Measurements from ENCODE around the gene EPHB3. TPM values are rescaled to one million over a fixed set of nuclear protein-coding genes. Genes with fewer than 3 reads are reported as not detected.

EPHB3 gene
- total RNA-seq, 3 donors from 2014 or later (not counting 1 experiment from before 2014, with no cell fraction given), result not detected

GRCh38 chr3:184584464-184584891 is 22.9 kb downstream of the EPHB3 start:
- WGBS (ENCODE audit: insufficient coverage), result 63% methylated on average over 4 of the region's 11 CpGs
- Histone ChIP-seq H3K9me3 (ENCODE audit: control insufficient read depth, insufficient read depth, low read length) (no peaks in the 10 kb centered on the region), H3K4me1 (ENCODE audit: control insufficient read depth, insufficient read depth, low read length) (peaks cover 10% of the 10 kb centered on the region), H3K4me3 (ENCODE audit: low read length) (no peak overlapping the region), H3K36me3 (ENCODE audit: control insufficient read depth, insufficient read depth, low read length) (no peaks in the 10 kb centered on the region), H3K27ac (ENCODE audit: low read length) (no peak overlapping the region), H3K27me3 (ENCODE audit: control insufficient read depth, insufficient read depth, low read length) (peaks cover 20% of the 10 kb centered on the region)
- no peak for TF ChIP-seq CTCF (IDR thresholded peaks at IDR 0.05)
- peaks cover 16 to 20% of the 10 kb centered on the region in 2 donors for H3K27me3 Mint-ChIP-seq (ENCODE audit: low read depth in 2 of 2)
- H3K36me3 Mint-ChIP-seq, result no peaks in the 10 kb centered on the region
- peaks cover 0 to 9% of the 10 kb centered on the region in 2 donors for H3K4me1 Mint-ChIP-seq
- H3K27ac Mint-ChIP-seq, result no peak overlapping the region
- no peaks in the 10 kb centered on the region for H3K9me3 Mint-ChIP-seq
- intact Hi-C loops (cut with micrococcal nuclease), result no loop called here
- ATAC-seq, result peak in 1 of 3 donors; percentile 6
- no peak for DNase-seq
- H3K4me3 Mint-ChIP-seq, result peak overlapping the region; percentile 64

GRCh38 chr3:184585545-184585944 is 24.0 kb downstream of the EPHB3 start:
- no peak for ATAC-seq
- intact Hi-C loops (cut with micrococcal nuclease), result no loop called here
- Mint-ChIP-seq H3K9me3 (no peaks in the 10 kb centered on the region), H3K27me3 (ENCODE audit: low read depth in 2 of 2) (peaks cover 16 to 20% of the 10 kb centered on the region in 2 donors), H3K27ac (no peak overlapping the region), H3K4me3 (no peak overlapping the region), H3K4me1 (peaks cover 0 to 9% of the 10 kb centered on the region in 2 donors), H3K36me3 (no peaks in the 10 kb centered on the region)
- DNase-seq, result no peak
- Histone ChIP-seq H3K4me1 (ENCODE audit: control insufficient read depth, insufficient read depth, low read length) (peaks cover 10% of the 10 kb centered on the region), H3K9me3 (ENCODE audit: control insufficient read depth, insufficient read depth, low read length) (no peaks in the 10 kb centered on the region), H3K27me3 (ENCODE audit: control insufficient read depth, insufficient read depth, low read length) (peaks cover 20% of the 10 kb centered on the region), H3K27ac (ENCODE audit: low read length) (no peak overlapping the region), H3K36me3 (ENCODE audit: control insufficient read depth, insufficient read depth, low read length) (no peaks in the 10 kb centered on the region), H3K4me3 (ENCODE audit: low read length) (no peak overlapping the region)
- TF ChIP-seq CTCF (IDR thresholded peaks at IDR 0.05), result no peak
- 88% methylated on average over 6 of the region's 6 CpGs for WGBS (ENCODE audit: insufficient coverage)

- no peak overlapping the region for H3K4me3 ChIP-seq (ENCODE audit: low read length)
- H3K27me3 ChIP-seq (ENCODE audit: control insufficient read depth, insufficient read depth, low read length), result peaks cover 16% of the 10 kb centered on the region
- H3K9me3 ChIP-seq (ENCODE audit: control insufficient read depth, insufficient read depth, low read length), result no peaks in the 10 kb centered on the region
- peaks cover 14% of the 10 kb centered on the region for H3K4me1 ChIP-seq (ENCODE audit: control insufficient read depth, insufficient read depth, low read length)
- Mint-ChIP-seq H3K9me3 (no peaks in the 10 kb centered on the region), H3K4me1 (peaks cover 0 to 9% of the 10 kb centered on the region in 2 donors), H3K27ac (no peak overlapping the region), H3K4me3 (no peak overlapping the region), H3K36me3 (no peaks in the 10 kb centered on the region), H3K27me3 (ENCODE audit: low read depth in 2 of 2) (peaks cover 16 to 17% of the 10 kb centered on the region in 2 donors)
- intact Hi-C loops (cut with micrococcal nuclease), result no loop called here
- ATAC-seq (no peak), DNase-seq (no peak)
- WGBS (ENCODE audit: insufficient coverage), result 90% methylated on average over 8 of the region's 8 CpGs
- no peak for TF ChIP-seq CTCF (IDR thresholded peaks at IDR 0.05)
- no peaks in the 10 kb centered on the region for H3K36me3 ChIP-seq (ENCODE audit: control insufficient read depth, insufficient read depth, low read length)
- H3K27ac ChIP-seq (ENCODE audit: low read length), result no peak overlapping the region
Observed at GRCh38 chr3:184586851-184587250, 25.3 kb downstream of the EPHB3 start.

GRCh38 chr3:184588776-184589175 is 27.2 kb downstream of the EPHB3 start:
- Histone ChIP-seq H3K4me1 (ENCODE audit: control insufficient read depth, insufficient read depth, low read length) (peaks cover 8% of the 10 kb centered on the region), H3K9me3 (ENCODE audit: control insufficient read depth, insufficient read depth, low read length) (no peaks in the 10 kb centered on the region), H3K4me3 (ENCODE audit: low read length) (no peak overlapping the region), H3K27me3 (ENCODE audit: control insufficient read depth, insufficient read depth, low read length) (peaks cover 4% of the 10 kb centered on the region), H3K36me3 (ENCODE audit: control insufficient read depth, insufficient read depth, low read length) (no peaks in the 10 kb centered on the region), H3K27ac (ENCODE audit: low read length) (no peak overlapping the region)
- Mint-ChIP-seq H3K4me3 (no peak overlapping the region), H3K9me3 (no peaks in the 10 kb centered on the region), H3K36me3 (no peaks in the 10 kb centered on the region), H3K27ac (no peak overlapping the region), H3K4me1 (no peaks in the 10 kb centered on the region), H3K27me3 (ENCODE audit: low read depth in 2 of 2) (peaks cover 6% of the 10 kb centered on the region in 2 donors)
- WGBS (ENCODE audit: insufficient coverage), result 79% methylated on average over 4 of the region's 4 CpGs
- intact Hi-C loops (cut with micrococcal nuclease), result no loop called here
- DNase-seq (no peak), ATAC-seq (no peak)
- TF ChIP-seq CTCF (IDR thresholded peaks at IDR 0.05), result no peak
